ENCODE data around the gene PRDM2.

Gene PRDM2

DNA sequence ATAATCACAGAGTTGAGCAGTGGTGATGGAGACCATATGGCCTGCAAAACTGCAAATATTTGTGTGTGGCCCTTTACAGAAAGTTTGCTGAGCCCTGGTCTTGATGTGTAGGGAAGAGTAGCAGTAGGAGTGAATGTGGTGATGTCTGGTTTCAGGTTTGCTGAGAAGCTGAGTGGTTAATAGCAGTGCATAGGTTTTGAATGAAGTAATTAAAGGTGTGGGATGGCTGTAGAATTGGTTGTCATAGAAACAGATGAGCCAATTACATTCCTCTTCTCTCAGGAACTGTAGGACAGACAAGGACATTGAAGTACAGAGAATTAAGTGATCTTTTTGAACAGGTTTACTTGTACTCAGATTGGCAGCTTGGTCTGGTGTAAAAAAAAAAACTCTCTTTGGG is 37.4 kb downstream of the PRDM2 start:
- no peak for DNase-seq

DNA sequence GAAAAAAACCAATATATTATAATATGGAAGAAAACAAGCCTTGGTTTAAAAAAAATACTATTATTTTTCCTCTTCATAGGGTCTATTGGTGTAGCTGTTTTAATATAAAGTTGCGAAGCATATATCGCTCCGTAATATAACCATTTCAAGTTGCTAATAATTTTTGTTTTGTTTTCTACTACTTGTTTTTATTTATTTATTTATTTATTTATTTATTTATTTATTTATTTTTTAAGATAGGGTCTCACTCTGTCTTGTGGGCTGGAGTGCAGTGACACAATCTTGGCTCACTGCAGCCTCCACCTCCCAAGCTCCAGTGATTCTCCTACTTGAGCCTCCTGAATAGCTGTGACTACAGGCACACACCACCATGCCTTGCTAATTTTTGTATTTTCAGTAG is 46.4 kb downstream of the PRDM2 start:
- DNase-seq: no peak

GRCh38 chr1:13748610-13749505 is 48.9 kb downstream of the PRDM2 start:
- peak; percentile 29 for DNase-seq

- DNase-seq: no peak
Measured at GRCh38 chr1:13749543-13750341, 49.8 kb downstream of the PRDM2 start.

GRCh38 chr1:13751458-13751871 is 51.5 kb downstream of the PRDM2 start:
- DNase-seq: no peak

DNA sequence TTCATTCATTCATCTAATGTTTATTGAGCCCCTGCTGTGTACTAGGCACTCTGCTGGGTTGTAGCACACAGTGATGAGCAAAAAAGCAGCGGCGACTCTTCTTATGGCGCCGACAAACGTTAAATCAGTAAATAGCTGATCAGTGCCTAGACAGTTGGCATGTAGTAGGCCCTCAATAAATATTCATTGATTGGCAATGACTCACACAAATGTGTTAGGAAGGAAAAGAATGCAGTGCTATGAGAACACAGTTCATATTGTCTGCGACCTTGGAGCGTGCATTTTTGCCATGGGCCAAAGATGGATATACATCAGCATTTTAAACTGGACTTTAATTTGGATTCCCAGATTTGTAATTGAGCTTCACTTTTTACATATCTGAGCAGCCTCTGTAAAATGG is 52.0 kb downstream of the PRDM2 start:
- DNase-seq: no peak

- no peak for DNase-seq
Measured at GRCh38 chr1:13752852-13753251, 52.9 kb downstream of the PRDM2 start.

DNA sequence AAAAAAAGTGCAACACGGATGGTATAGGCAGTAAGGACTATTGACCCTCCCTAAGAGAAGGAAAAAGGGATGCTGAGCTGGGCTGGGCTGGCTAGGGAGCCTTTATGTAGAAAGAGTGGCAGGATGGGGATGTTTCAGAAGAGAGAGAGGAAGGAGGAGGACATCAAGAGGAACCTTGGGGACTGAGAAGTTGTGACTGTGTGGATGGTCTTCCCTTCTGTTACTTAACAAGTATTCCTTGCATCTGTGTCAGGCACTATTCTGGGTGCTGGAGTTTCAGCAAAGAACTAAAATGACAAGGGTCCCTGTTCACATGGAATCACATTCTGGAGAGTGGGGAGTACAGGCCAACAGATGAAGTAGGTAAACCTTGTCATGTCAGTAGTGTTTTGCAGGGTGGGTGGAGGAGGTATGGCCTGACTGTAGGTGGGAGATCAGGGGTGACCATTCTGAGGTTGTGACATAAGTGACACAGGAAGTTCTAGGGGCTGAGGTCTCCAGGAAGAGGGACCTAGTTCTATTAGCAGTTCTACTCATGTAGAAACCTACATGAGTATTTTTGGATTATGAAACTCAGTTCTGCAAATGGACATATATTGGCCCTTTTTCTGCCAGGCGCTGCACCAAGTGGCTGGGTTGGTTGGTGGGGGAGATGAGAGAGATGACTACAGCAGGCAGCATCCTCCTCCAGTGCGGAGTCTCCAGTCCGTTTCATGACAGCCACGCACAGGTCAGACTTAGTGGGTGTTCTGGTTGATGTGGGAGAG is 53.8 kb downstream of the PRDM2 start:
- DNase-seq: no peak

DNA sequence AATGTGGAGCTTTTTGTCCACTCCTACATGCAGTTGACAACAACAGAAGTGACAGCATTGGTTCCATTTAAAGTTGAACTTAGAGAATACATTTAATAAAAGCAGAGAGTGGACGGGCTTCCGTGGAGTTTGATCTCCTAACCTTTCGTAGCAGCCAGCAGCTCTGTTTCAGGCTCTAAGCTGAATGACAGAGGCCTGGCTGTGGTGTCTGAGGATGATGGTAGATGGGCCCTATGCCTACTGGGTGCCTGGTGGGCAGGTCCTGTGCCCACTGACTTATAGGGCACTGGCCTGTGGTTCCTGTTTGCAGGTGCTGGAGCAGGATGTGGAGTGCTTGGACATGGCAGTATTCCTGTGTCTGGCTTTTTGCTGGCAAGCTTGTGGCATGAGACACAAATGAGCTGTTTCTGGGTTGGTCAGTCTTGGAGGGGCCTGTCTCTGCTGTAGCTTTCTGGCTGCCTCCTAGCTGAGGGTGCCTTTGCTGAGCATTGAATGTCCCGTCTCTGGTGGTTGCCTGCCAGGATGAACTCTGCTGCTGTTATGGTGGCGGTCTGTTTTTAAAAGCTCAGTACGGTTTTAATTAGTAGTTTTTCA is 54.6 kb downstream of the PRDM2 start:
- no peak for DNase-seq

DNA sequence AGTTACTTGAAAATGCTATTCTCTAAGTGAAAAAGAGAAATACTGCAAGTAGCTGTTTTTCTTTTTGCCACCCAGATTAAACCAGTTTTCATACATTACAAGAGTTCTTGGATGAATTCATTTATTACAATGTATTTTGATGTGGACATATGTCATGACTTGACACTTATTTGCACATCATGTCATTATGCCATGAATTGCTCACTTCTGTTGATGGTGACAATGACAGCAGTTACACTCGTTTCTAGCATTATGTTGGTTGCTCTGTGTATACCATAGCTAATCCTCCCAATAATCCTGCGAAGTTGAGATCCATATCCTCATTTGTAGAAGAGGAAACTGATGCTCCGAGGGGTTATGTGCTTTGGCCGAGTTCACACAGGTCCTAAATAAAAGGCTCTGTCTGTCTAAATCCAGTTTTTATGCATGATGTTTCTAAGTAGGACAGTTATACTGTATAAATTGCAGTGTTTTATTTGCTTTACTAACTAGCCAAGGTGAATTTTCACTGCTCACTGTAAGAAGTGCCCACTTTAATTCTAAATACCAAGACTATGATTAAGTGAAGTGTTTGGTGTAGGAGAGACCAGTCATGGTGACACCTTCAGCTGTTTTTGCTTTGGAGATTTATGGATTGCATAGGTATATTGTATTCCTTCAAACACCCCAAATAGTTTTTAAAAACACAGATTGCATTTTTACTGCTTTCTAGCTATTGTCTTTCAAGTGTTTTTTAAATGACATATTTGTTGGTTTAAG is 56.7 kb downstream of the PRDM2 start:
- DNase-seq: no peak

DNA sequence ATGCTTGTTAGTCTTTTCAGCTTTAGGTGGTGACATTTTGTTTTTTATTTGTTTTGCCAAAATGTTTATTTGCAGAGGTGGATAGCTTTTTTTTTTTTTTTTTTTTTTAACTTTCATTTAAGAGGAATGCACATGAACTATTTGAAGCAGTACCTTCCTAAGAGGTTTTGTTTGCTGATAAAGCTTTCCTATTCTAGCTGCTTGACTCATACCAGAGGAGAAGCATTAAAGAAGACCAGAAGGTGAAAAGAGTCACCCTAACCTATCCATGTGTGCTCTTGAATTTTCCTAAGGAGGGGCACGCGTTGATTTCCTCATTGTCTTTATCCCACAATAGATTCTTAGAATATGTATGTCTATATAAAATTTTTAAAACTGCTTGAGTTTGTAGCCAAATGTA is 57.7 kb downstream of the PRDM2 start:
- DNase-seq: no peak

DNA sequence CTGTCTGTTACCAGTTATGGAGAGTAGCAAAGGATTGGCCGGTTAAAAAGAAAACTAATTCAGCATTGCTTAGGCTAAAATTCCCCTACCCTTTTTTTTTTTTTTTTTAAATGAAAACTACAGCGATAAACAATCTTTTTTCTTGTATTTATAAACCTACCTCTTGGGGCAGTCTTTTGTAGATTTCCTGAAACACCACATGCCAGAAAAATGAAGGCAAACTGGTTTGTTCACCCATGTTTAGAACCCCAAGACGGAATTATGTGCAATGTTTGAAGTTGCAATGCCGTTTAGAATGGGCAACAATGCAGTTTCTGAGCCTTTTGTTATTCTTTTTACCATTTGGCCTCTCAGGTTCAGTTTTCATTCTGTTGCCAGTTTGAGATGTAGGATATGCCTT is 59.1 kb downstream of the PRDM2 start:
- DNase-seq: no peak

DNA sequence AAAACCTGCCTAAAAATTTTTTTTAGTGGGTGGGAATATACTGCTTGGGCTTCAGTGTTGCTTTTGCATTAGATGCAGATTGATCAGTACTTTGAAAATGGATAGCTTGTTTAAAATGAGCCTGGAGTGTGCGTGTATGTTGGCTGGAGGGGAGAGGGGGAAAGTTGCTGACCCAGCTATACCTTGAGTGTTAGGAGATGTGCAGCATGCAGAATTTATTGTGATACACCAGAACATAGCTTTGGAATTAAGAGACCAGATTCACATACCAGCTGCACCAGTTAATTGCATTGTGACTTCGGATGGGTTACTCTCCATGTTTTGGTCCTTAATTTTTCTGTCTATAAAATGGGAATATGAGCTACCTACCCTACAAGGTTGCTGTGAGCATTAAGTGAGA is 60.4 kb downstream of the PRDM2 start:
- no peak for DNase-seq

DNA sequence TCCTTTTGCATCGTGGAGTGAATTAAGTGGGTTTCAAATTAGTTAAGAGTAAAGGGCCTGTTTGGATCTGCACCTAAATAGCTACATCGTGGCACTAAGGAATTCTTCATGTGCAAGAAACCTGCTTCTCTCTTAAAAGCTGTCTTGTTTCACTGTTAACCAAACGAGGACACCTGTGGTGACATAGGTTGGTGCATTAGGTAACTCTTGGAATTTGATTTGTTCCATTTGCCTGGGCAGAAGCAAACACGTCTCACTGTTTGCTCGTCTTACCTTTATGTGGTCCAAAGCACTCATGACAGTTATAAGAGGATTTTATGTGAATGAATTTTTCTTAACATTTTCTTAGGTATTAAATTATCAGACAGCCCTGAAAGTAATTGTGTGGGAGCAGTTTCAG is 60.9 kb downstream of the PRDM2 start:
- no peak for DNase-seq

DNA sequence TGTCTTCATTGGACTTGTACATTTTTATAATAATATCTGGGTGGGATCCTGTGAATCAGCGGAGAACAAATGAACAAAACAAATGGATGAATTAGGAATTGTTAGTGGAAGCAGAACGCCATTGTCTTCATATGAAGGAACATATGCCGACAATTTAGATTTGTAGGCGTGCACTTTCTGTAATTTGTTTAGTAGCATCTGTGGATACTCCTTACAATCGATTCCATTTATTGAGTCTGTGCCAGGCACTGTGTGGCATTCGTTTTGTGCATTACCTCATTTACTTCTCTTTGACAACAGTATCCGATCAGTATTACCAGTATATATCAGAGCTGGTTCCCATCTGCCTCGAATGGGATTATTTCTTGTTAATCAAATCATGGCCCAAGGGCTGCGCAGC is 61.9 kb downstream of the PRDM2 start:
- no peak for DNase-seq

DNA sequence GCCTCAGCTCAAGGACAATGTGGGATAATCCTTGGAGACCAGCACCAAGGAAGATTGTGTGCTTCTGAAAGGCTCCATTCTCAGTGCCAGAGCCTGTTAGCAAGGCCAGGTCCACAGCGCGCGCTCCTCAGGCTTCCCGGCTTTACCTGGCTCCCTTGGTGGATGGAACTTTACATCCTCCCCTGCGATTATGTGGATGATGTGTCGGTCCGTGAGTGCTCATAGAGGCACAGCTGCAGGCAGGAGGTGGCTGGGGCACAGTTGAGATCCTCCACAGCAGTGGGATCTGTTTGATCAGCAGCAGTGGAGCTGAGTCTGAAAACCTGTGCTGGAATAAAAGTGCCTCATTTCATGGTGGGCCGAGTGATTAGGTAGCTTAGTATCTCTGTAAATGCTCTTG is 62.7 kb downstream of the PRDM2 start:
- no peak for DNase-seq

- no peak for DNase-seq
Measured at GRCh38 chr1:13763222-13763621, 63.2 kb downstream of the PRDM2 start.

GRCh38 chr1:13763991-13764390 is 64.0 kb downstream of the PRDM2 start:
- DNase-seq: no peak

DNA sequence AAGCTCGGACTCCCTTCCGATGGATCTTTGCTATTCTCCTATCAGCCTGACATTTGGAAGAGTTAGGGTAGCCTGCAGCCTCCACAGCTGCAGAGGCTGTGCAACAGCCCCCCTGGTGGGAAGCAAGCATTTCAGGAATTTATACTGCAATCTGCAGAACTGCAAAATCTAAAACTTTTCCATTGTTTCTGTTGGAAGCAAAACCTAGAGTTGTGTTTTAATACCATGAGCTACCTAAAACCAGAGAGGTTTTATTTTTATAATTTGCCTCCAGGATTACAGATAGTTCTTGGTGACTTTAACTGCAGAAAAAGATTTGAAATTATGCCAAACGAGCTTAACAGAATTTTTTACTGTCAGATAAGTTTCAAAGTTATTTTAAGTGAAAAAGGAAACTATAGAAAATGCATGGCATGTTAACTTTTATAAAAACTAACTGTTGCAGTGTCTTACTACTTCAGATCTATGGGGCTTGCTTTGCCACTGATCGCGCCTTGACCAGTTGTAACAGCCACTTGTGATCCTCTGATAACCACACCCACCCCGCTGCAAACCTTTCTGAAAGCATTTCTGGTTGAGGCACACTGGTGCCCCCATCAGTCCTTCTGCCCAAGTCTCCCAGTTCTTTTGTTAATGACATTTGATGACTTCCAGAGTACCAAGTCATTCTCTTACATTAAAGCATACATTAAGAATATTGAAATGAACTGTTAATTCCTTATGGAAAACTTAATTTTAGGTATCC is 64.8 kb downstream of the PRDM2 start:
- DNase-seq: no peak

GRCh38 chr1:13766592-13767564 is 66.9 kb downstream of the PRDM2 start:
- DNase-seq: no peak

Data from cortex of kidney (tissue), 1 donor.